KMS-11 (cell line): ENCODE data around the gene PACSIN2.

Source experiments
- H2AFZ ChIP-seq: fragments of 200-600 bp; sonication (generic); 2 replicates; pipeline ENCODE4 v1.6.1; 2016; ENCODE audit warnings: antibody characterized with exemption, mixed run types, low read depth
- H3K27ac ChIP-seq: fragments of 200-600 bp; sonication (generic); 2 replicates; pipeline ENCODE4 v1.6.1; 2016; ENCODE audit warnings: mild to moderate bottlenecking, mixed run types
- H3K27me3 ChIP-seq: fragments of 200-600 bp; sonication (generic); 2 replicates; pipeline ENCODE4 v1.6.1; 2017; ENCODE audit warnings: mild to moderate bottlenecking, low read depth, mixed run types, moderate library complexity; ENCODE audit not compliant: insufficient read depth
- H3K36me3 ChIP-seq: fragments of 200-600 bp; sonication (generic); 2 replicates; pipeline ENCODE4 v1.6.1; 2017; ENCODE audit warnings: mild to moderate bottlenecking, mixed run types; ENCODE audit not compliant: insufficient read depth
- H3K4me1 ChIP-seq: fragments of 200-600 bp; sonication (generic); 2 replicates; pipeline ENCODE4 v1.6.1; 2016; ENCODE audit warnings: mild to moderate bottlenecking, low read depth, mixed run types; ENCODE audit not compliant: poor library complexity, severe bottlenecking
- H3K4me2 ChIP-seq: fragments of 200-600 bp; sonication (generic); 2 replicates; pipeline ENCODE4 v1.7.0; 2016; ENCODE audit warnings: mild to moderate bottlenecking, mixed run types
- H3K4me3 ChIP-seq: fragments of 200-600 bp; sonication (generic); IDR thresholded peaks from 2 replicates; pipeline ENCODE4 v1.6.1; 2017; ENCODE audit warnings: low read depth, low read length, mixed read lengths; ENCODE audit not compliant: insufficient read depth
- H3K79me2 ChIP-seq: fragments of 200-600 bp; sonication (generic); 2 replicates; pipeline ENCODE4 v1.6.1; 2016; ENCODE audit warnings: low read depth, mixed run types; ENCODE audit not compliant: insufficient read depth
- H3K9ac ChIP-seq: fragments of 200-600 bp; sonication (generic); 2 replicates; pipeline ENCODE4 v1.6.1; 2016; ENCODE audit warnings: mild to moderate bottlenecking, mixed run types
- H4K20me1 ChIP-seq: fragments of 200-600 bp; sonication (generic); 2 replicates; pipeline ENCODE4 v1.6.1; 2016; ENCODE audit warnings: mild to moderate bottlenecking, mixed run types; ENCODE audit not compliant: insufficient read depth
- TF ChIP-seq, protein P1 (sequence below): fragments of 200-600 bp; sonication (generic); conservative IDR thresholded peaks from 2 replicates; pipeline ENCODE4 v1.6.1; 2017; ENCODE audit warnings: low read depth, mild to moderate bottlenecking, antibody characterized with exemption, low read length, moderate library complexity, mixed read lengths

The PACSIN2 gene

DNA sequence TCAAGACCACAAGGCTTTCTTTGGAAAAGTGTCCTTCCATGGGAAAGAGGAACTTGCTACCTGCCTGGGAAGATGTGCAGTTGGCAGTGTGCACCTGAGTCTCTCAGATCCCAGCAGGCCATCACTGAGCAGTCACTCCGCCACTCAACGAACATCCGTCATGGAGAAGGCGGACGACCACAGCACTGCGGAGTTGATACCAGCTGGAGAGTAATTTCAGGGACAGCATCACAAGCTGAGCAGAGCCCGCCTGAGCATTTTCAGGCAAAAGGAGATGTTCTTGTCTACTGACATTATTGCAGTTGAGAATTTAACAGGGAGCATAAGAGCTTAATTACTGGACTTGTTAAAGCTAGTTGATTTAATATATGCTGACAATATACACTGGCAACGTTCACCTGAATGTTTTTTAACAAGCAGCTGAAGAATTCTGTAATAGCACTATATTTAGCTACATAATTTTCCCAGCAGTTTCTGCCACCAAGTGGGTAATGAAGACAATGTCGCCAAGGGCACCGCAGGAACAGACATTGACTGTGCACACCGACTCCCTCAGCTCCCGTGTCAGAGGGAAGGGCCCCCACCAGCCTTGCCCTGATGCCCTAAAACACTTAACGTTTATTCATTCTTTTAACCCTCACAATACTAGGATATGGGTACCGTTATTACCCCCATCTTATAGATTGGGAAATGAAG, 105.4 kb downstream of the PACSIN2 start:
- H3K27ac ChIP-seq, result no peak overlapping the region
- H3K4me1 ChIP-seq, result no peaks in the 10 kb centered on the region
- H3K4me2 ChIP-seq, result no peak overlapping the region
- no peaks in the 10 kb centered on the region for H4K20me1 ChIP-seq
- no peaks in the 10 kb centered on the region for H3K36me3 ChIP-seq
- H3K9ac ChIP-seq, result no peak overlapping the region
- no peak overlapping the region for H2AFZ ChIP-seq
- TF ChIP-seq, protein P1, sequence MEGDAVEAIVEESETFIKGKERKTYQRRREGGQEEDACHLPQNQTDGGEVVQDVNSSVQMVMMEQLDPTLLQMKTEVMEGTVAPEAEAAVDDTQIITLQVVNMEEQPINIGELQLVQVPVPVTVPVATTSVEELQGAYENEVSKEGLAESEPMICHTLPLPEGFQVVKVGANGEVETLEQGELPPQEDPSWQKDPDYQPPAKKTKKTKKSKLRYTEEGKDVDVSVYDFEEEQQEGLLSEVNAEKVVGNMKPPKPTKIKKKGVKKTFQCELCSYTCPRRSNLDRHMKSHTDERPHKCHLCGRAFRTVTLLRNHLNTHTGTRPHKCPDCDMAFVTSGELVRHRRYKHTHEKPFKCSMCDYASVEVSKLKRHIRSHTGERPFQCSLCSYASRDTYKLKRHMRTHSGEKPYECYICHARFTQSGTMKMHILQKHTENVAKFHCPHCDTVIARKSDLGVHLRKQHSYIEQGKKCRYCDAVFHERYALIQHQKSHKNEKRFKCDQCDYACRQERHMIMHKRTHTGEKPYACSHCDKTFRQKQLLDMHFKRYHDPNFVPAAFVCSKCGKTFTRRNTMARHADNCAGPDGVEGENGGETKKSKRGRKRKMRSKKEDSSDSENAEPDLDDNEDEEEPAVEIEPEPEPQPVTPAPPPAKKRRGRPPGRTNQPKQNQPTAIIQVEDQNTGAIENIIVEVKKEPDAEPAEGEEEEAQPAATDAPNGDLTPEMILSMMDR, result no peak
- no peaks in the 10 kb centered on the region for H3K27me3 ChIP-seq
- H3K4me3 ChIP-seq, result no peak overlapping the region
- H3K79me2 ChIP-seq, result peaks cover 4% of the 10 kb centered on the region; the same call in 1 of the 2 replicates

DNA sequence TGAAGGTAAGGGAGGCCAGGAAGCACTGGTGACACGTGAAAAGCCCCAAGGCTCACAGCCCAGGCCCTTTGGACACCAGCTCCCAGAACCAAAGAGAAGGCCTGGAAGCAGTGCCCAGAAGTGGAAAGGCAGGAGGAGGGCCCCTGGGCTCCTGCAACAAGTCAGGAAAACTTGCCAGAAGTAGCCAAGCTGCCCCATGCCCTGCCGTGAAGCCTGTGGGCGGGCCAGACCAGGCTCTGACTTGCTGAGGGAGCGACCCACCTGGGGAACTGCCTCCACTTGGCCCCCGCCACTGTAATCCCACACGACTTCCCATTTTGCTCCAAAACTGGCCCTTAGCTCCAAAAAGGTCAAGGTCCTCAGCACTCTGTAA, 106.6 kb downstream of the PACSIN2 start:
- no peaks in the 10 kb centered on the region for H4K20me1 ChIP-seq
- no peak overlapping the region for H3K4me3 ChIP-seq
- TF ChIP-seq, protein P1, result no peak
- H3K4me1 ChIP-seq, result no peaks in the 10 kb centered on the region
- H3K27ac ChIP-seq, result no peak overlapping the region
- H3K79me2 ChIP-seq, result no peaks in the 10 kb centered on the region
- no peak overlapping the region for H2AFZ ChIP-seq
- H3K4me2 ChIP-seq, result no peak overlapping the region
- no peak overlapping the region for H3K9ac ChIP-seq
- no peaks in the 10 kb centered on the region for H3K36me3 ChIP-seq
- H3K27me3 ChIP-seq, result no peaks in the 10 kb centered on the region

DNA sequence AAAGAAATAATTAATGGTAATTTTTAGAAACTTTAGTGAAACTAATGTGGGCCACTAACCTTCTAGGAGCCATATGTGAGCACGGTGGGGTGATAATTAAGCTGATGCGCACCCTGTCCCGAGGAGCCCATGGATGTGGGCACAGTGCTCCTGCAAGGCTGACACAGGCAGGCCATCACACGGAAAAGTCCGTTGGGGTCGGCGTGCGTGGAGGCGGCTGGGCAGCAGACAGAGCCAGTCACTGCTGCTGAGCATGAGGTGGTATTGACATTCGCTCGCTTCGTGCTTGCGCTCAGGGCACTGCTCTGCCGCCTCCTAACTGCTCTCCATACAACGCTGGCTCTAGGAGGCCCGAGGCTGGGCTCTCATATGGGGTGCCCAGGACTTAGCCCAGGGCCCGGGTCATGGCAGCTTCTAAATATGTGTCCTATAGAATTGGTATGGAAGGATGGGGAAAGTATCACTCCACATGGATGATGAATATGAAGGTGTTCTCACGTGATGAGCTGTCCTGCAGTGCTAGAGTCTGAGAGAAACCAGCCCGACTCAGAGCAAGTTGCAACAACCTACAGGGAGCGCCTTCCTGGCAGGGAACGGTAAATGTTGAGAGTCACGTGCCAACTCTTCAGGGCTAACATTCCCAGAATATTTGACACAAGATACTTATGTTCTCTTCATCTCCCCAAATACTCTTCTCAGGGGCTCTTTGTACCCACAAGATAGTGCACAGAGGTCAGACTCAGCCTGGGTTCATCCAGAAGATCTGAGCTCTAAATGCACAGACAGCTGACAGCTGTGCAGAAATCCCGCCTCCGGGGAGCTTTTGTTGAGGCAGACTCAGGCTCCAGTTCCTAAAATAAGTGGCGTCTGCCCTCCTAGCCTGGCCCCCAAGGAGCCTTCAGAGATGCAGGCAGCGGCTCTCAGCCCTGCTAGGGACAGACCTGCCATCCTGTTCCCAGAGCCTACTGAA, 107.3 kb downstream of the PACSIN2 start:
- no peak overlapping the region for H2AFZ ChIP-seq
- H3K4me2 ChIP-seq, result no peak overlapping the region
- H3K4me3 ChIP-seq, result no peak overlapping the region
- H3K9ac ChIP-seq, result no peak overlapping the region
- H3K27me3 ChIP-seq, result no peaks in the 10 kb centered on the region
- H3K4me1 ChIP-seq, result no peaks in the 10 kb centered on the region
- H3K79me2 ChIP-seq, result no peaks in the 10 kb centered on the region
- no peaks in the 10 kb centered on the region for H4K20me1 ChIP-seq
- TF ChIP-seq, protein P1, result no peak
- no peak overlapping the region for H3K27ac ChIP-seq
- H3K36me3 ChIP-seq, result no peaks in the 10 kb centered on the region

DNA sequence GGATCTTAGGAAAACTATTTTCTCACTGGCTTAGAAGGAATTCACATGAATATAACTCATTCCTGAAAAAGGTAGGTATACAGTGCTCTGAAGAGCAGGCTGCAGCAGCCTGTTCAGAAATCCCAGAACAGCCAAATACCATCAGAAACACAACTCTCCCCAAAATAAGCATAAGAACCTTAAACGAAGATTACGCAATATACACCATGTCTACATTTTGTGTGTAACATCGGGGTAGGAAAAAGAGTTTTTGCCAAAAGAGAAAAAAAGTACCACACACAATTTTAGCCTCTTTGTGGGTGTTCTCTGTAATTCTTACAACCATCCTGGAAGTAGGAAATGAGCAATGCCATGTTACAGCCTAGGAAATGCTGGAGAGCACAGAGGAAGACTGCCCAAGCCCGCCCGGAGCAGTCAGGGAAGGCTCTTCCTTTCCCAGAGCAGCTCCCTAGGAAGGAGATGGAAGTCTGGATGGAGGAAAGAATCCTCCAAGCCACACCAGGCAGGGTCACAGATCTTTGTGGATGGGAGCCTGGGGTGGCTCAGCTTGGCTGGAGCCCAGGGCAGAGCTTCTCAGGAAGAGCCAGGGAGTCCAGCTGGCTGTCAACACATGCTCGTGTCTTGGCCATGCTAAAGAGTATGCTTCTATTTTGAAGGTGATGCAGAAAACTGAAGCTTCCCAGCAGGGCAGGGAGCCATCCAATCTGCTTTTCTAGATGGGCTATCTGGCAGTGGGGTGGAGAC, 108.2 kb downstream of the PACSIN2 start:
- Histone ChIP-seq H3K27me3 (no peaks in the 10 kb centered on the region), H3K9ac (no peak overlapping the region), H3K79me2 (no peaks in the 10 kb centered on the region), H3K36me3 (no peaks in the 10 kb centered on the region), H4K20me1 (no peaks in the 10 kb centered on the region), H3K4me2 (no peak overlapping the region), H3K4me3 (no peak overlapping the region), H3K4me1 (no peaks in the 10 kb centered on the region), H3K27ac (no peak overlapping the region), H2AFZ (no peak overlapping the region)
- TF ChIP-seq, protein P1, result no peak
